ENCODE data around the gene TBC1D9.

The TBC1D9 gene

DNA sequence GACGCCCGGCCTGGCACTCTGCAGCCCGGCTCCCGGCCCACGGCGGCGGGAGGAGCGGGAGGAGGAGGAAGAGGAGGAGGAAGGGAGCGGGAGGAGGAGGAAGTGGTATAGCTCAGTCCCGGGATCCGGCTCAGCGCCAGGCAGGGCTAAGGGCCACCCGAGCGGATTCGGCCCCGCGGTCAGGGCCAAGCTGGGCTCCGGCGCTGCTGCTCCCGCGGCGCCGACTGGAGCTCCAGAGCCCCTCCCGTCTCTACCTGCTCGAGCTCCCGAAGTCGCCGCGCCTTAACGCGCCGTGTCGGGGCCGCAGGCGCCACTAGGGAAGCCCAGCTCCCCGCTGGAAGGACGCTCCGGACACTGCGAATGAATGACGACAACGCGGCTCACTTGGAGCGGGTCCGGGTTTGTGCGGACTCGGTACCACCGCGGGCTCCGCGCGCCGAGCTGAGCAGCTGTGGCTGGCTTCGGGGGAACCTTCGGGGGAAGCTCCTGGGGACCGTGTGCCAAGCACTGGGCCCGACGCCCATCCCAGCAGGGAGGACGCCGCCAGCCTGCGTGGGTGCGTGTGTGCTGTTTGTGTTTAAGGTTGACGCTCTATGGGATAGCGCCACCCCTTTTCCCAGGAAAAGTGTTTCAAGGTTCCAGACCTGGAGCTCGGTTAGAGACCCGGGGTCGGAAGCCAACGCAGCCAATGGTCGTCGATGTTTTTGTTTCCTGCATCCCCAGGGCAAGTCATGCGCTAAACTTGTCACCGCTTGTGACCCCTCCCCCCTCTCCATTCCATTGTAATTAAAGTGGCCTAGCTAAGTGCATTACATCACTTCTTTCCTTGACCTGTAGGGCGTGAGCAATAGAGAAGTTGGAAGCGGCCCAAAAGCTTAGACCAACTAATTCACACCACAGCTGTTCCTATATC is at the start of gene TBC1D9:
Gene TBC1D9 (minus strand): TSS at position 67 of the 913 bp plus-strand sequence. CDS start 340 bp downstream, outside the sequence.
- DNase-seq = peak; percentile 93
- no peaks in the 10 kb centered on the region for H3K27me3 ChIP-seq (ENCODE audit: insufficient read depth, low read depth, severe bottlenecking)
- H3K27ac ChIP-seq = peak within 1 kb of the TSS; percentile 88
- TF ChIP-seq, protein P1, sequence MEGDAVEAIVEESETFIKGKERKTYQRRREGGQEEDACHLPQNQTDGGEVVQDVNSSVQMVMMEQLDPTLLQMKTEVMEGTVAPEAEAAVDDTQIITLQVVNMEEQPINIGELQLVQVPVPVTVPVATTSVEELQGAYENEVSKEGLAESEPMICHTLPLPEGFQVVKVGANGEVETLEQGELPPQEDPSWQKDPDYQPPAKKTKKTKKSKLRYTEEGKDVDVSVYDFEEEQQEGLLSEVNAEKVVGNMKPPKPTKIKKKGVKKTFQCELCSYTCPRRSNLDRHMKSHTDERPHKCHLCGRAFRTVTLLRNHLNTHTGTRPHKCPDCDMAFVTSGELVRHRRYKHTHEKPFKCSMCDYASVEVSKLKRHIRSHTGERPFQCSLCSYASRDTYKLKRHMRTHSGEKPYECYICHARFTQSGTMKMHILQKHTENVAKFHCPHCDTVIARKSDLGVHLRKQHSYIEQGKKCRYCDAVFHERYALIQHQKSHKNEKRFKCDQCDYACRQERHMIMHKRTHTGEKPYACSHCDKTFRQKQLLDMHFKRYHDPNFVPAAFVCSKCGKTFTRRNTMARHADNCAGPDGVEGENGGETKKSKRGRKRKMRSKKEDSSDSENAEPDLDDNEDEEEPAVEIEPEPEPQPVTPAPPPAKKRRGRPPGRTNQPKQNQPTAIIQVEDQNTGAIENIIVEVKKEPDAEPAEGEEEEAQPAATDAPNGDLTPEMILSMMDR (IDR thresholded peaks at IDR 0.05; ENCODE audit: low read depth, low read length) = no peak
- no peaks in the 10 kb centered on the region for H3K9me3 ChIP-seq (ENCODE audit: severe bottlenecking)
- H3K4me3 ChIP-seq (ENCODE audit: low read depth, low read length) = peak within 1 kb of the TSS; percentile 72
- no peaks in the 10 kb centered on the region for H3K36me3 ChIP-seq

DNA sequence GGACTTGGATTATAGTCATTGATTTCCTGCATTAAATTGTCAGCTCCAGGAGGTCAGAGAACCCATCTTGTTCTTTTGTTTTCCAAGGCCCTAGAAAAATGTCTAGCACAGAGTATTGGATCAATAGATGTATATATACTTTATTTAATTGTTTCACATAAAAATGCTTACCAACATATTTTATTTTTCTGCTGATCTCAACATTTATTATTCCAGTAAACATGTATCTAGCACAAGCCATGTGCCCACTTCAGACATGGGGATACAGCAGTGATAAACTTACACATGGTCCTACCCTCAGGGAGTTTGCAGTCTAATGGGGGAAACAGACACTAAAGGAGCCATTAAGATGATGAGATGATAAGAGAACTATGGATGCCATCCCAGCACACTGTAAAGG is 49.1 kb upstream of the TBC1D9 start:
- Histone ChIP-seq H3K4me3 (ENCODE audit: low read depth, low read length) (no peak overlapping the region), H3K9me3 (ENCODE audit: severe bottlenecking) (no peaks in the 10 kb centered on the region), H3K27me3 (ENCODE audit: insufficient read depth, low read depth, severe bottlenecking) (no peaks in the 10 kb centered on the region), H3K36me3 (no peaks in the 10 kb centered on the region), H3K27ac (no peak overlapping the region)
- DNase-seq = no peak
- TF ChIP-seq, protein P1 (IDR thresholded peaks at IDR 0.05; ENCODE audit: low read depth, low read length) = no peak

DNA sequence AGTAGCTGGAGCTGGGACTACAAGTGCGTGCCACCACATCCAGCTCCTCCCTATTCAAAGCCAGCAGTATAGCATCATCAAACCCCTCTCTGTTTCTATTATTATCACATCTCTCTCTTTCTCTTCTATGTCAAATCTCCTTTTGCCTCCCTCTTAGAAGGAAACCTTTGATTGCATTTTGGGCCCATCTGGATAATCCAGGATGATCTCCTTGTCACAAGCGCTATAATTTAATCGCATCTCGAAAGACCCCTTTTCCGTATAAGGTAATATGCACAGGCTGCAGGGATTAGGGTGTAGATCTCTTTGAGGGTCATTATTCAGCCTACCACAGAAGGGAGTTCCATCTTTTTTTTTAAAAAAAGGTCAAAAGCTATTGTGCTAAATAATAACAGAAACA is 46.4 kb upstream of the TBC1D9 start:
- Histone ChIP-seq H3K36me3 (no peaks in the 10 kb centered on the region), H3K9me3 (ENCODE audit: severe bottlenecking) (no peaks in the 10 kb centered on the region), H3K27ac (no peak overlapping the region), H3K4me3 (ENCODE audit: low read depth, low read length) (no peak overlapping the region), H3K27me3 (ENCODE audit: insufficient read depth, low read depth, severe bottlenecking) (no peaks in the 10 kb centered on the region)
- DNase-seq = peak; percentile 70
- TF ChIP-seq, protein P1 (IDR thresholded peaks at IDR 0.05; ENCODE audit: low read depth, low read length) = no peak

DNA sequence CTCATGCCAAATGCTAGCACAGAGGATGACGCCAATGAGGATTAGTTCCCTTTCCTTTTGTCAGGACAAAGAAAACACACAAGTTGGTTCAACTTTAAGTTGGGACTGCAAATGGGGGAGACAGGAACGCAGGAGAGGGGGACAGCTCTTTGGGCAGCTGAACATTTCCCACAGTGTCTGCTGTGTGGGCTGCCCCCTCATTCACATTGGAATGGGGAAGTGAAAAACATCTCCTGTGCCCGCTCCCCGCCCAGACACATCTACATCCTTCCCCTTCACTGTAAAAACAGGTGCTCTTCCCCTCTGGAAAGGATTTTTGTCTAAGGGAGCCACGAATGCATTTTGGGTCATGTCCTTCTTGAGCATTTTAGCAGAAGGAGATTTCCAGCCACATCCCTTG is 44.5 kb upstream of the TBC1D9 start:
- no peaks in the 10 kb centered on the region for H3K36me3 ChIP-seq
- no peak overlapping the region for H3K27ac ChIP-seq
- no peaks in the 10 kb centered on the region for H3K27me3 ChIP-seq (ENCODE audit: insufficient read depth, low read depth, severe bottlenecking)
- no peak for DNase-seq
- TF ChIP-seq, protein P1 (IDR thresholded peaks at IDR 0.05; ENCODE audit: low read depth, low read length) = no peak
- no peak overlapping the region for H3K4me3 ChIP-seq (ENCODE audit: low read depth, low read length)
- no peaks in the 10 kb centered on the region for H3K9me3 ChIP-seq (ENCODE audit: severe bottlenecking)

DNA sequence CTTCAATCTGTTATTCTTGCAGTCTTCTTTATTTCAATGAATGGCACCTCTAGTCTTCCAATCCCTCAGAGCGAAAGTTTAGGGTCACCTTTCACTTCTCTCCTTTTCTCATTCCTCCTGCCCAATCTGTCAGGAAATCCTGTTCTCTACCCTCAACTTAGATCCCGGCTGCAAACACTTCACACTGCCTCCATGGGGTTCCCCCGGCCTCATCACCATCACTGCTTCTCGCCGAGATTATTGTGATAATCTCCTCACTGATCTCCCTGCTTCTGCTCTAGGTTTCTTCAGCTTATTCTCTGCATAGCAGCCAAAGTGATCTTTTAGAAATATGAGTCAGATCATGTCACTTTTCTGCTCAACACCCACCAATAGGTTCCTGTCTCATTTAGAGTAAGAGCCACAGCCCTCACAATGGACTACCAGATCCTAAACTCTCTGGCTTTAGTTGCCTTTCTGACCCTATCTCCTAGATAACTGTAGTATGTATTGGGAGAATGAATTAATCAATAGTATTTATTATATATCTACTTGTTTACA is 43.6 kb upstream of the TBC1D9 start:
- Histone ChIP-seq H3K36me3 (no peaks in the 10 kb centered on the region), H3K4me3 (ENCODE audit: low read depth, low read length) (no peak overlapping the region), H3K27me3 (ENCODE audit: insufficient read depth, low read depth, severe bottlenecking) (no peaks in the 10 kb centered on the region), H3K27ac (no peak overlapping the region), H3K9me3 (ENCODE audit: severe bottlenecking) (no peaks in the 10 kb centered on the region)
- TF ChIP-seq, protein P1 (IDR thresholded peaks at IDR 0.05; ENCODE audit: low read depth, low read length) = no peak
- DNase-seq = peak; percentile 63

Data from WERI-Rb-1 (cell line).